Stimulated activated CD8-positive, alpha-beta memory T cell treated with anti-CD3 and anti-CD28 coated beads, Interleukin-12 subunit alpha, Interleukin-12 subunit beta, amount 100 ng/mL, for 24 hours (primary cell): ENCODE data around the gene LKAAEAR1.

ENCODE experiments used
- DNase-seq: peaks from one replicate; pipeline ENCODE4 v3.0.0-alpha.2; 2020; ENCODE audit errors: extremely low read depth

Gene LKAAEAR1

DNA sequence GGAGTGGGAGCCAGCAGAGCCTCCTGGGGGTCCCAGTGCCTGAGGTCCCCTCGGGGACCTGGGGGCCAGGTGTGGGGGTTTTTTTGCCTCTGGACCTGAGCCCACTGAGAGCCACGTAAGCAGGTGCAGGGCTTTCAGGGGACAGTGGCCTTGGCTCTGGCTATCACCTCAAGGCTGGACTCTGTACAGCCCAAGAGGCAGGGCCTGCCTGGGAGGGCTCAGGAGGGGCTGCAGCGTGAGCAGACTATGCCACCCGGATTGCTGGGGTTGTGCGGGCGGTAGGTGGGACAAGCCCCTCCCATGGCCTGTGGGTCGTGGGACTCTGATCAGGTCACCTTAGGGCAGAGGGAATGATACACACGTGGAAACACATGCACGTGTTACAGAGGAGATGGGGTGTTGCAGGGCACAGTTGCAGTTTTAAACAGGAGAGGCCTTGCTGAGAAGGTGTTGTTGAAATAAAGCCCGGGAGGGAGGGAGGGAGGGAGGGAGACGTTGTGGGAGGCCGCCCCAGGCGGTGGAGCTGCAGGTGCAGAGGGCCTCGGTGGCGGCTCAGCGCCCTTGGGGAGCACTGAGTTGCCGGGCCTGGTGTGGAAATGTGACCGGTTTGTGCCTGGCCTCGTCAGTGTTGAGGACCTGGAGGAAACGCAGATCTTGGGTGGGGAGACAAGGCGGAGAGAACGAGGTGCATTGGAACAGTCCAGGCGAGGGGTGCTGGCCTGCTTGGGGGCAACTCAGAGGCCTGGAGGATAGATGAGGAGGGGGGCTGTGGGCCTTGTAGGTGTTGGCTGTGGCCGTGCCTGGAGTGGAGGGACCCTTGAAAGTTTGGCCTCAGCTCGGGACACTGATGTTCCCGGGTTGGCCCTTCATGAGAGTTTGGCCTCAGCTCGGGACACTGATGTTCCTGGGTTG lies 18.9 kb downstream of the LKAAEAR1 start:
- no peak for DNase-seq

DNA sequence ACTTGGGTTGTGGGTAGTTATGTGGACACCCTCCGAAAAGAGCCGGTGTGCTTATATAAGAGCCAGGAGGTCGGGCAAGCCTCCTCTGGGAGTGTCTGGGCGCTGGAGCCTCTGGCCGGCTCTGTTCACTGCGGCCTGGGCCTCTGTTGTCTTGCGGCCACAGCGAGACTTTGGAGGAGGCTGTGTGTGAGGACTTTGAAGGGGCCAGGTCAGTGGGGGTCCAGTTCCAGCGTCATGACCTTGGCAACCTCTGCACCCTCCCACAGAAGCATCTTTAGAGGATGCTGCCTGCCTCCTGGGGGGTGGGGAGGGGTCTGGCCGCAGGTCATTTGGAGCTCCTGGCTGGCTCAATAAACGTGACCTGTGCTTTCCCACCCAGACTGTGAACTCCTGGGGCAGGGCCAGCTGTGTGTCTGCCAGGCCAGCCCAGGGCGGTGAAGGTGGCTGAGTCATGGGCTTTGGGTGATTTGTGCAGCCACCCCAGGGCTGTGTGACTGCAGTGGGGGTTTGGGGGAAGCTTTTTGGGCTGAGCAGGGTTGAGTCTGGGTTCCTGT lies 20.0 kb downstream of the LKAAEAR1 start:
- DNase-seq = no peak

DNA sequence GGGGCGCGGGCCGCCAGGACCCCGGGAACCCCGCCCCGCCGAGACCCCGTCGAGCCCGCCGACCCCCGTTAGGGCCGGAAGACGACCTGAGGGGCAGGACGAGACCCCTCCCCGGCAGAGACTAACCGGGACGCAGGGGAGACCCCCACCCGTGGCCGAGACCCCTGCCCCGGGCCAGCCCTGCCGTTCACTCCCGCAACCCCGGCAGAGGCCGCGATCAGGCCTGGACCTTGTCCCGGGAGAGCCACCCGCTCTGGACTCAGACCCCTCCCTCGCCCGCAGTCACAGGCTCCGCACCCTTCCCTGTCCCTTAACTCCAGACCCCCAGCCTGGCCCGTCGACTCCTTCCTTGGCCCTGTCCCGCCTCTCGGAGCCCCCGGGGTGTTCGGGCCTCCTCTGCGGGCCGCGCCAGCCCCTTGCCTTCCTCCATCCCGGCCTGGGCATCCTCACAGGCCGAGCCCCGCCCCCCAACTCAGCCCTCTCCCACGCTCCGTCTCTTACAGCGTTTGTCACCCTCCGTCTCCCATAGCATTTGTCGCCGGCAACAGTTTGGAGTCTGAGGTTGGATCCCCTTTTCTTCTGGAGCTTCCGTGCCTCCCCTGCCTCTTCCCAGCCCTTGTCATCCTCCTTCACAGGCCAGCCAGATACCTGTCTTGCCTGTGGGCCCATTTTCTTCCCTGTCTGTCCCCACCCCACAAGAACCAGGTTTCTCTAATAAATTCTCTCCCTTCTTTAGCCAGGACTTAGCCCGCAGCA lies 20.6 kb downstream of the LKAAEAR1 start:
- no peak for DNase-seq

DNA sequence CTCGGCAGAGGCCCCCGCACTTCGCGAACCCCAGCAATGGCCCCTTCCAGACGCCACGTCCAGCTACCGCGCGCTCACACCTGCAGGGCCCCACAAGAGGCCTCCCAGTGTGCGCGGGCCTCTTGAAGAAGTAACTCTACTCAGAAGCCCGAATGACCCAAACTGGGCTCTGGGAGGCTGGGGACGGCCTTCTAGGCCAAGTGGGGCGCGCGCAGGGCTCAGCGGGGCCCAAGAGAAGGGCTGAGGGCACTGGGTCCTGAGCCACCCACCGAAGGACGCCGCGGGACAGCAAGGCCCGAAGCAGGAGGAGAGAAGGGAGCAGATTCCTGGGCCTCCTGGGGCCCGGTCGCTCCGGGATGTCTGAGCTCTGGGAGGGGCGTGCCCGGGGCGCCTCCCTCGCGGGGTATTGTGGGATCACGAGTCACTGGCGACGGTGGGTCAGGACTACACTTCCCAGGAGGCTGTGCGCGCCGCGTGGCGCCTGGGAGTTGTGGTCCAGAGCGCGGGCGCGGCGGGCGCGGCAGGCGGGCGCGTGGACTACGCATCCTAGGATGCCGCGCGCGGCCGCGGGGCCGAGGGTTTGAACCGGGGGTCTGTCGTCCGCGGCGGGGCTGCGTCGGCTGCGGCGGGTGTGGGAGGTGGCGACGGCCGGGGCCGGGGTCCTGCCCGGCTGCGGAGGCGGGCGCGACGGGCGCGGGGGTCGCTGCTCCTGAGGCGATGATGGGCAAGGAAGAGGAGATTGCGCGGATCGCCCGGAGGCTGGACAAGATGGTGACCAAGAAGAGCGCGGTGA lies 21.4 kb downstream of the LKAAEAR1 start, which contains the start of gene TCEA2:
Gene TCEA2 (plus strand): TSS at position 603 of the 793 bp plus-strand sequence. CDS start 115 bp downstream, at position 718.
- DNase-seq = peak; percentile 88

DNA sequence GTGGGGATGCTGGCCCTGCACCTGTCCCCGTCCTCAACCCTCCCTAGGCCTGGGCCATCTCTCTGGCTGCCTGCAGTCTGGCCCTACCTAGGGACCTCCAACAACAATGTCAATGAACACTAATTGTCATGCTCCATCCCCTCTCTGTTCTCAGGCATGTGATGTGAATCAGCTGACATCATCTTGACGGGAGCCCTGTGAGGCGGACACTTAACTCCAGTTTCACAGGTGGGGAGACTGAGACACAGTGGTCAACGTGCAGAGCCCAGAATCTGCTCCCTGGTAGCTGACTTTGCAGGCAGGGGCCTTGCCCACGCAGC lies 22.0 kb downstream of the LKAAEAR1 start:
- DNase-seq = no peak

DNA sequence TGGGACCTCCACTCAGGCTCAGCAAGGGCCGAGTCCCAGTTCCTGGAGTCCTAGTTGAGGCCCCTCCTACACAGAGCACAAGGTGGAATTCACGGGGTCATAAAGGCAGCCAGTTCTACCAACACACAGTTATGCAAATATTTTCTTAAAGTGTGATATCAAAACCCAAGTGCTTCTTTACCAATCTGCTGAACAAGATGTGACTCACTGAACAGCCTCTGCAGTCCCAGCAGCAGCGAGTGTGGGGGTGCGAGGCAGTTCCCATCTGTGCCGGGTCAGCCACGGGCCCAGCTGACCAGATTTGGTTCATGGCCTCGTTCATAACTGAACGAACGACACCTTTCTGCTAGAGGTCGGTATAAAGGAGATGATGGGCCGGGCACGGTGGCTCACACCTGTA lies 25.7 kb downstream of the LKAAEAR1 start:
- no peak for DNase-seq

DNA sequence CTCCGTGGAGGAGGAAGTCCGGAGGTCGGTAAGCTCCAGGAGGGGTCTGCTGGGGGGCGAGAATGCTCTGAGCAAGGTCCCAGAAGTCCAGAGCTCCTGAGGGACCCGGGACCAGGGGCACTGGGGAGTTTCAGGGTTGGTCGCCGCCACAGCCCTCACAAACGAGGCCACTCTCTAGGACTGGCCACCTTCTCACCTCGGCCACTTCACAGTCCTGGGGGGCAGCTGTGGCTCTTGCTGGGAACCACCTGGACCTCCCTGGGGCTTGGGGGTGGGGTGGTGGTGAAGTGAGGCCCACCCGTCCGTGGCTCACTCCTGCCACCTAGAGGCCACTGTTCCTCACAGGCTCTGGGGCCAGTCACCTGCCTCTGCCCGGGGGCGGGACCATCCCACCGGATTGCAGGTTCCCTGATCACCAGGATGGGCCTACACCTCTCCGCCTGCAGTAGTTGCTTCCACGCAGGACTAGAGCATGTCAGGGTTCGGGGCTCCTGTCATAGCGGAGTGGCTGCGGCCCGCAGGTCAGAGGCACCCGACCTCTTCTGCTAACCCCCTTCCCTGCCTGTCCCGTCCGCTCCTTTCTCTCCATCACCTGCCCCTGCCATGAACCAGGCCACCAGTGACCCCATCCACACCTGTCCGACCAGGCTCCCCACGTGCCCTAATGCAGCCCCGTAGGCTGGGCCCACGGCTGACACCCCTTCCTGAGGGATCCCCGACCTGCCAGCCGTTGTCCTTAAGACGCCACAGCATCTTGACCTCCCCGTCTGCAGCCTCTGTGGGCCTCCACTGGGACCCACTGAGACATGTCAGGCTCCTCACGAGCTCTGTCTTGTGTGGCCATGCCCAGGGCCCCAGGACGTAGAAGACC lies 26.3 kb downstream of the LKAAEAR1 start:
- DNase-seq = peak; percentile 63

DNA sequence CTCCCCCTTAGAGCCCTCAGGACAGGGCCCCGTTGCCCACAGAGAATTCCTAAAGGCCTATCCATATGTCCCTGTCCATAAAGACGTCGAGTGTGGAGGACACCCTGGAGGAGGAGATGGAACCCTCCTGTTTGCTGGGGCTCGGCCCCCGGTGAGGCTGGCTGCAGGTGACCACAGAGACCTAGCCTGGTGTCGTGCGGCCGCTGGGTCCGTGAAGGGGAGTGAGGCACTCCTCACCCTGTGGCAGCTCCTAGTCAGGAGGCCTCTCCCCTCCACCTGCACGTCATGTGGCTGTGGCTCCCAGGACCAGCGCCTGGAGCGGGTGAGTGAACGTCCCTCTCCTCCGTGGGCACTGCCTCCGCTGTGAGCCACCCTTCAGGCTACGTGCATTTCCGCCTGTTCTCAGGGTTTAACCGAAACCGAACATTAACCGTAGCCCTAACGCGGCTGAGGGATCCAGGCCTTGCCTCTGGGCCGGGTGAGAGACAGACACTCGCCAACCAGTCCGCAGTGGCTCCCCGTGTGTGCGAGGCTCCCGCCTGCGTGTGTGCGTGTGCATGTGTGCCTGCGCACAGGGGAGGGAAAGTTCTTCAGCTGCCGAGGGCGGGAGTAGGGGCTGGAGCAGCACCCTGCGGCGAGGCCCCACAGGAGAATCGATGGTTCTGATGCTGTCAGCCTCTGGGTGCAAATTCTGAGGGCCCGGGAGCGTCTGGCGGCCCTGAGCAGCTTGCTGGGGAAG lies 27.1 kb downstream of the LKAAEAR1 start:
- DNase-seq = no peak

DNA sequence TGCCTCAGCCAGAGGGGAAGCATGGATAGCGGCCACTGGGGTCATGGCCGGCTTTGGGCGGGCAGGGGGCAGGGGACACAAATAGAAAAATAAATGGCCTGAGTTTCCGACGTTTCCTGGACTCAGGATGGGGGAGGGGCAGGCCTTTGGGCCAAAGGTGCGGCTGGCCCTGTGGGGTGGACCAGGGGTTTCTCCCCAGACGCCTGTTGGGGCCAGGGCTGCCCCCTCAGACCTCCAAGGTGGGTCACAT lies 27.6 kb downstream of the LKAAEAR1 start:
- no peak for DNase-seq

DNA sequence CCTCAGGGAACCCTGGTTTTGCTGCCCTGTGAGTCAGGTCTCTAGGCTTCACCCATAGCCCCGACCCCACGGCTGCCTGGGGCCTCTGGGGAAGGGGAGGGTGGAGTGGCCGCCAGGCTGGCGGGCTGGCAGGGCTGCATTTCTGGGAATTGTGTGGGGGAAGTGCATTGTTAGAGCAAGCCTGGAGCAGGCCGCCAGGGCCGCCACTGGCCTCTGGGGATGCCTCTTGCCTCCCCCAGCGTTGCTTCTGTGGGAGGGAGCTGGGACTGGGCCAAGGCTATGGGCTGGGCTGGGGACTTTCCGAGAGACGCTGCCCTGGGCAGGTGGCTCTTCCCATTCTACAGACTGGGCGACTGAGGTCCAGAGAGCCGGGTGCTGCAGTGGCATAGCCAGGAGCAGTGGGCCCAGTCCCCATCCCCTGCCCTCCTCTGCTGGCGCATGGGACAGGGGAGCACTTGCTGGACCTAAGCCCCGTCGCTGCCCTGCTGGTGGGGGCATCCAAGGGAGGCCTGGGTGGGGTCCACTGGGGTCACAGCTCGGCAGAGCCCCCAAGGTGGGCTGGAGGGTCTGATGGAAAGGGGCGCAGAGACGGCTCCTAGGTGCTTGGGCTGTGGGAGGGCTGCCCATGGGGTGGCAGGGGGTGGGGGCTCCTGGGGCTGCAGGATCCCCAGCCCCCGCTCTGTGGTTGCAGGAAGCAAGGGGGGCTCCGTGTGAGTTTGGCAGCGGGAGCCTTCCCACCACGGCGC lies 28.1 kb downstream of the LKAAEAR1 start:
- DNase-seq = no peak

DNA sequence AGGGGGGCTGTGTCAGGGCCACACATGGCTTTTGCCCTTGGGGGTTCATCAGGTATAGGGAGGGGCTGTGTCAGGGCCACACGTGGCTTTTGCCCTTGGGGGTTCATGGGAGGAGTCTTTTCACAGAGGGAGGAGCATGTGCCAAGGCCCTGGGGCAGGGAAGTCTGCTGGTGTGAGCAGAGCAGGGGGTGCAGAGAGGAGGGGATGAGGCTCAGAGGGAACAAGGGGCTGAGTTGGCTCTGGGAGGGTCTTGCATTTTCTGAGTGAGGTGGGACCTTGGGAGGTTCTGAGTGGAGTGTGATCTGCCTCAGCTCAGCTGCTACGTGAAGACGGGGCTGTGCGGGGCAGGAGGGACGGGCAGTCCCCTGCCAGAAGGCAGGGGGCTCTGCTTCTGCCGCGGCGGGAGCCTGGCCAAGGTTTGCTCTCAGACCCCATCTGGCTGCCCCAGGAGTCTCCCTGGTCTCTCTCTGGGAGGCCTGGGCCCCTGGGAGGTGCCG lies 28.8 kb downstream of the LKAAEAR1 start:
- no peak for DNase-seq

DNA sequence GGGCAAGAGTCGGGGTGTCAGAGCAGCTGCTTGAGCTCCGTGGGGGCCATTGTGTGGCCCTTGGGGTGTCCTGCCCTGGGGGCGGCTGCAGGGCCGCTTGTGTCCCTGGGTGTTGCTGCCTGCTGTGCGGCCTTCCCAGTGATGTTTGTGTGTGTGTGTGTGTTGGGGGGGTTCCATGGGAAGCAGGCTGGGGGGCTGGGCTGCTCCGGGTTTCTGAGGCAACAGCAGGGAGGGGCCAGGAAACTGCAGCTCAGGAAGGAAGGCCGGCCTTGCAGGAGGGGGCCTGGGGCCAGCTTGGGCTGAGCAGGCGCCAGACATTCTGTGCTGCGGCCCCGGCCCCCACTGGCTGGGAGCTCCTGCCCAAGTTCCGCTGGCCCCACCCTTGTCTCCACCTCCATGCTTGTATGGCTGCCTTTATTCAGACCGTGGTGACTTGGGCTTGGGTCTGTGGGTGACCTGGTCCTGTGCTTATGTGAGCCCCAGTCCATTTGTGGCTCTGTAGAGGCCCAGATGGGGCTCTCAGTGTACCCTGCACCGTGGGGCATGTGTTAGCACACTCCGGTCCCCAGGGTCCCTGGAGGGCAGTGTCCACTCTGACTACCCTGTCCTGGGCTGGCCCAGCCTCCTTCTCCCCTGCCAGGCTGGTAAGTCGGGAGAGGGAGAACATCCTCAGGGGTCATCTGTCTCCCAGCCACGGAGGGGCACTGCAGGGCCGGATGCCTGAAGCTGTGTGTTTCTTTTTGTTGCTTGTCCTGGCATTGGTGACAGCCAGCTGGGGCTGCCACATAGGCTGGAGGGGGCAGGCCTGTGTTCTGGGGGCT lies 30.1 kb downstream of the LKAAEAR1 start:
- DNase-seq = no peak

DNA sequence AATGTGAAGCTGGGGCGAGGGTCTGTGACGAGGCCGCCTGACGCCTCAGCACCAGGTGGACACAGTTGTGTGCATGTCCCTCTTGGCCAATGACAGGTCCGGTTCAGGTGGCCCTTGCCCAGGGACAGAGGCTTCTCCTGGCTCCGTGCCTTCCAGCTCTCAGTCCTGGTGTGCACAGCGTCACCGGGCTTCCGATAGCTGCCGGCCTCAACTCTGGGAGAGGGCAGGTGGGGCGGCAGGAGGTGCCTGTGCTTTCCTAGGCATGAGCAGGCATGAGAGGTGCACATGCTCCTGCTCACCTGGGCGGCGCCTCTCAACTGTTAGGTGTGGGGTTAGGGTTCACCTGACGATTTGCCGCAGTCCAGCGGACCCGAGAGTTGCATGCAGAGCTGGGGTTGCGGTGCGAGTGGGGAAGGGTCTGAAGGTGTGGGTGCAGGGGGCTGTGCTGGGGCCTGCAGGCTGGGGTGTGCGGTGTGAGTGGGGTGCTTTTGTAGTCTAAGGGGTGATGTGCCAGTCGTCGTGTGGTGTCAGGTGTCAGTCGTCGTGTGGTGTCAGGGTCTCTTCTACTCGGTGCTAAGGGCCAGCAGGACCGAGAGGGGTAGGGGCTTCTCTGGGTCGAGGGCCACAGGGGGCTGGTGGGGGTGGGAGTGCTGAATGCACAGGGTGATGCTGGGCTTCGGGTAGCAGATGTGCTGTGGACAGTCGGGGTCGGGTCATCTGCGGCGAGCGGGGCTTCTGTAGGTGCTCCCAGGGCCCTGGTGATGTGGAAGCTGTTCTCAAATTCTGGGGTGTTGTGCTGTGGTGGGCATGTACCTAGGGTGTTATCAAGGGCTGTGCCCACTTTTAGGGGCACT lies 31.0 kb downstream of the LKAAEAR1 start:
- DNase-seq = no peak

DNA sequence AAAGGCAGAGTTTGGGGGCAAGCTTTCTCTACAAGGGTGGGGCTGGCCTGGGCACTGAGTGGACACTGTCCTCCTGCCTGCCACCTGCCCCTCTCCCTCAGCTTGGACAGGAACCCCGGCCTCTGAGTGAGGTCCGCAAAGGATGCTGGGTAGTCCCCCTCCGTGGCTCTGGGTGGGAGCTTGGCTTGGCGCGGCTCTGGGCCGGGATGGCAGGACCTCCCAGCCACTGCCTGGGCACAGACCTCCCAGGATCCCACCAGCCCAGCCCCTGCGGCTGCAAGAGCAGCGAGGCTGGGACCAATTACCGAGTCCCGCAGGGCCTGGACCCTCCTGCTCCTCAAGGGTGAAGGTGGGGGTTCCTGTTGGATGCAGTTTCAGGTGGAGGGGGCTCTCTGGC lies 31.9 kb downstream of the LKAAEAR1 start:
- DNase-seq = no peak

DNA sequence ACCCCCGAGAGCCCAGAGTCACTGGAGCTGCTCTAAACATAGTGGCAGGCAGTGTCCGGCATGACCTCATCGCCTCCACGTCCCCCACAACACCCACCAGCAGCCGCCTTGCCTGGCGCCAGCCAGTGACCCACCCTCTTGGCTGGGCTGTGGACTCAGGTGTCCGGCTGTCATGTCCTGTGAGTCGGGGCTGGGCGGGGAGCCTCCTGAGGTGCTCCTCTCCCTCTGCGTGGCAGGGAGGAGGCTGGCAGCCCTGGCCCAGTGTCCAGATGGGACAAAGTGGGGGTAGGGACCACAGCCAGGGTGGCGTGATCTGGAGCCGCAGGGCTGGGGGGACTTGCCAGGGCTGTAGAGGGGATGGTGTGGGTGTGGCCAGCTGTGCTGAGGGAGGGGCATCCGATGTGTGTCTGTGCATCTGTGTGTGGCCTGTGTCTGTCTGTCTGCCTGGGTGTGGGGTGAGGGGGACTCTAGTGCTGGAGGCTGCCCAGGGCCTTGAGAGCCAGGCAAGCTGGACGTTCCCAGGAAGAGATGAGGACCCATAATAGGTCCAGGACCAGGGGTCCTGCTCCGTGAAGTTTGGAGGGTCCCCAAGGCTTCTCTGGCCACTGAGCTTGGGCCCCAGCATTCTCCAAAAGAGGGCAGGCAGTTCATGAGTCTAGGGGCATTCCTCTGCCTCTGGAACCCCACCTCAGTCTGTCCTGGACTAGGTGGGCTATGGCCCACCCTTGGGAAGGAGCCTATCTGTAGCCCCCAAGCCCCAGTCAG lies 32.5 kb downstream of the LKAAEAR1 start:
- DNase-seq = no peak

DNA sequence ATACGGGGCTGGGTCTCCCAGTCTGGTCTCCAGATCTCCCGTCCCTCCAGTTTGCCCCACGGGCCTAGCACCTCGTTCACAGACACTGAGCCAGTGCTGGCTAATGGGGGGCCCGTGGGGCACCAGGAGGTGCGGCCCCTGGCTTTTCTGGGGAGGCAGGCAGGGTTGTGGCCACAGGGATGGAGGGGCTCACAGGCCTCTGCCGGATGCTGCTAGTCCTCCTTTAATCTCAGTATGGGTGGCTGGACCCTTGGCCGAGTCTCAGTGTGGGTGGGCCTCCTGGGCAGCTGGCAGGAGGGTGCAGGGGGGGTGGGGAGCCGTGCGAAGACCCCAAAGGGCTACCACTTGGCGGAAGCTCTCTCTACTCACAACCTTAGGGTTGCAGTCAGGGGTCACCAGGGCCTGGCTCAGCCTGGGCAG lies 33.2 kb downstream of the LKAAEAR1 start:
- no peak for DNase-seq
